NCI-H1105 (cell line): Measurements from ENCODE around the gene IQCC.

Source experiments
- DNase-seq: peaks from one replicate; lab custom pipeline; 2025; lab: John Stamatoyannopoulos, UW

Gene IQCC

GRCh38 chr1:32224285-32224684 is 18.8 kb downstream of the IQCC start:
- DNase-seq = no peak

GRCh38 chr1:32228771-32229170 is 23.3 kb downstream of the IQCC start:
- no peak for DNase-seq

- no peak for DNase-seq
These were observed 26.5 kb downstream of the IQCC start for GRCh38 chr1:32231843-32232432.

- peak; percentile 33 for DNase-seq
These were observed 27.3 kb downstream of the IQCC start for GRCh38 chr1:32232558-32233304.

- DNase-seq = no peak
These were observed 29.3 kb downstream of the IQCC start for GRCh38 chr1:32234792-32235191.

- peak; percentile 42 for DNase-seq
These were observed 33.9 kb downstream of the IQCC start for GRCh38 chr1:32239337-32239736.

GRCh38 chr1:32239790-32240139 is 34.3 kb downstream of the IQCC start:
- peak; percentile 44 for DNase-seq

- DNase-seq = peak; percentile 93
These were observed 34.9 kb downstream of the IQCC start for GRCh38 chr1:32240140-32240951.

- DNase-seq = peak; percentile 50
These were observed 35.7 kb downstream of the IQCC start for GRCh38 chr1:32241001-32241763.

GRCh38 chr1:32242341-32242851 is 36.9 kb downstream of the IQCC start:
- no peak for DNase-seq

- no peak for DNase-seq
These were observed 41.4 kb downstream of the IQCC start, which contains the start of gene FAM167B for GRCh38 chr1:32246888-32247273. Gene FAM167B (plus strand): TSS chr1:32247222. CDS start chr1:32247422, 200 bp downstream.

- DNase-seq = no peak
These were observed 42.0 kb downstream of the IQCC start for GRCh38 chr1:32247452-32247851.

GRCh38 chr1:32247983-32248889 is 42.8 kb downstream of the IQCC start:
- peak; percentile 71 for DNase-seq

- no peak for DNase-seq
These were observed 44.5 kb downstream of the IQCC start for GRCh38 chr1:32249831-32250525.

GRCh38 chr1:32250893-32251716 is 45.6 kb downstream of the IQCC start, which contains the start of gene LCK:
Gene LCK (plus strand): TSS chr1:32251265. CDS start chr1:32274330, 23,065 bp downstream.
- DNase-seq = no peak

GRCh38 chr1:32255072-32256071 is 49.9 kb downstream of the IQCC start:
- no peak for DNase-seq

- no peak for DNase-seq
These were observed 51.2 kb downstream of the IQCC start for GRCh38 chr1:32256473-32257226.
